ENCODE measurements around the gene LCN6. TPM values are rescaled to one million over a fixed set of nuclear protein-coding genes. Genes with fewer than 3 reads are reported as not detected.

LCN6 gene
- total RNA-seq, 1 experiment from 2014 or later: not detected

DNA sequence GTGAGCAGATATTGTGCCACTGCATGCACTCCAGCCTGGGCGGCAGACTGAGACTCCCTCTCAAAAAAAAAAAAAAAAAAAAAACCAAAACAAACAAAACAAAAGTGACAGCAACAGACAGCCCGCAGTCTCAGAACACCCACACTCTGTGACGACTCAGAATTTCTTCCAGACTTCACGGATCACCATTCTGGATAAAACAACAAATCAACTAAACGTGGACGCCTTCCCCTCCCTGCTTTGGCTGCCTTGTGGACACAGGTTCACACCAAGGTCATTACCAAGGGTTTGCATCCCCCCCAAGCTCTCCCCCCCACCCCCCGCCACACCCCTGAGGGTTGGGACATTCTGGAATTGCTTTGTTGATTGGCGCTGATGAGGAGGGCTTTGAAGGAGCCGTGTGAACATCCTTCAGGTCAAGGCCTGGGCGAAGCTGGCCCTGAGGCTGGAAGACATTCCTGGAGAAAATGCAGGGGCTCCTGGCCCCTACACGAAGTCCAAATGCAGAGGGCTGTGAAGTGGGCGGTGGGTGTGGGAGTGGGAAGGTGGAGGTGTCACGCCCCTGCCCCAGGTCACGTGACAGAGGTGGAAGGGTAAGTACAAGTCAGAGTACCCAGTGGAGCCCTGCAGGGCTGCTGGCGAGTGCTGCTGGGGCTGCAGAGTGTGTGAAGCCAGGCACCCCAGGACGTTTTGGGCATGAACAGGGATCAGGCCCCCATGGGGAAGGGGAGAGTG lies 15.7 kb downstream of the LCN6 start:
- H3K23me2 ChIP-seq (ENCODE audit: insufficient read length, low read depth, low read length, poor library complexity, severe bottlenecking): peaks cover 10% of the 10 kb centered on the region
- Mint-ChIP-seq H3K27me3 (ENCODE audit: low read depth) (peaks cover 15% of the 10 kb centered on the region), H3K36me3 (ENCODE audit: insufficient read depth in 1 of 3, low read depth in 3 of 3) (no peaks in the 10 kb centered on the region; a peak in 2 of 7 replicates), H3K4me1 (peaks cover 0 to 7% of the 10 kb centered on the region in 2 experiments; a peak in 3 of 4 replicates), H3K27ac (0 out of 7 replicates have a peak overlapping the region, but pooled peaks of 1 of the 3 experiments have one; percentile 30), H3K4me3 (no peak overlapping the region), H3K9me3 (no peaks in the 10 kb centered on the region)
- no peak overlapping the region for H2BK5ac ChIP-seq (ENCODE audit: insufficient read length, low read length)
- no peak for TF ChIP-seq CTCF (conservative IDR thresholded peaks at IDR 0.05)
- no peak overlapping the region for H3K27ac ChIP-seq (ENCODE audit: insufficient read length, low read depth, low read length)
- no peak overlapping the region for H3K4ac ChIP-seq (ENCODE audit: low read depth, low read length)
- no peak overlapping the region for H3K56ac ChIP-seq (ENCODE audit: insufficient read length, low read depth, low read length)
- no peak overlapping the region; the same call in 1 of the 2 replicates for H3K14ac ChIP-seq (ENCODE audit: insufficient read depth, low read length)
- no peak overlapping the region for H3K23ac ChIP-seq (ENCODE audit: insufficient read length, low read depth, low read length)
- H4K5ac ChIP-seq (ENCODE audit: insufficient read length, low read depth, low read length): no peak overlapping the region
- no CpG with 5 or more reads among the region's 16 CpGs for WGBS (ENCODE audit: extremely low coverage, insufficient read length, low lambda C conversion rate)
- DNase-seq: no peak
- H2BK20ac ChIP-seq (ENCODE audit: low read depth, low read length, poor library complexity, severe bottlenecking): no peak overlapping the region
- no peak overlapping the region for H4K91ac ChIP-seq (ENCODE audit: insufficient read length, low read depth, low read length)
- H3K9ac ChIP-seq (ENCODE audit: extremely low read depth, insufficient read length, low read length): no peak overlapping the region
- H3K9me3 ChIP-seq (ENCODE audit: control insufficient read depth, low read depth, low read length): no peaks in the 10 kb centered on the region
- no peak overlapping the region for H2AFZ ChIP-seq (ENCODE audit: low read length)
- no peak overlapping the region for H2AK5ac ChIP-seq (ENCODE audit: insufficient read length, low read length)
- H4K8ac ChIP-seq (replicated peaks; ENCODE audit: insufficient read length, low read depth, low read length): no peak overlapping the region
- peaks cover 1% of the 10 kb centered on the region; the same call in 1 of the 2 replicates for H3K79me2 ChIP-seq (ENCODE audit: insufficient read depth, low read length)
- no peak overlapping the region for H3T11ph ChIP-seq (ENCODE audit: low read length)
- H3K79me1 ChIP-seq (ENCODE audit: insufficient read depth, low read depth, low read length, poor library complexity, severe bottlenecking): no peaks in the 10 kb centered on the region
- no peaks in the 10 kb centered on the region for H3K27me3 ChIP-seq (ENCODE audit: insufficient read depth, low read length)
- H3K18ac ChIP-seq (ENCODE audit: insufficient read length, low read depth, low read length): no peak overlapping the region
- H2BK15ac ChIP-seq (ENCODE audit: low read depth, low read length): no peak overlapping the region
- H4K20me1 ChIP-seq (ENCODE audit: control insufficient read depth, insufficient read depth, insufficient read length): no peaks in the 10 kb centered on the region
- H3K4me2 ChIP-seq (ENCODE audit: insufficient read depth, insufficient read length, low read length): no peak overlapping the region
- H2BK120ac ChIP-seq (ENCODE audit: low read depth, low read length, poor library complexity, severe bottlenecking): no peak overlapping the region
- H3K4me1 ChIP-seq (ENCODE audit: insufficient read depth, low read length): no peaks in the 10 kb centered on the region
- no peak overlapping the region for H2BK12ac ChIP-seq (ENCODE audit: insufficient read length, low read depth, low read length)
